NCI-H2107 (cell line): ENCODE results near the gene ST3GAL5.
"Not testable (repeated sequence)": the region's sequence is repeated elsewhere in the genome, so short reads cannot be mapped to it uniquely, and the experiment has no call there.

Source experiments
- DNase-seq: peaks from one replicate; lab custom pipeline; 2025; lab: John Stamatoyannopoulos, UW

Gene ST3GAL5

GRCh38 chr2:85893428-85894258 lies 4.9 kb upstream of the ST3GAL5 start:
- DNase-seq: no peak

GRCh38 chr2:85892216-85892944 lies 3.6 kb upstream of the ST3GAL5 start:
- no peak for DNase-seq

GRCh38 chr2:85890522-85891176 lies 1.9 kb upstream of the ST3GAL5 start:
- DNase-seq: no peak

DNA sequence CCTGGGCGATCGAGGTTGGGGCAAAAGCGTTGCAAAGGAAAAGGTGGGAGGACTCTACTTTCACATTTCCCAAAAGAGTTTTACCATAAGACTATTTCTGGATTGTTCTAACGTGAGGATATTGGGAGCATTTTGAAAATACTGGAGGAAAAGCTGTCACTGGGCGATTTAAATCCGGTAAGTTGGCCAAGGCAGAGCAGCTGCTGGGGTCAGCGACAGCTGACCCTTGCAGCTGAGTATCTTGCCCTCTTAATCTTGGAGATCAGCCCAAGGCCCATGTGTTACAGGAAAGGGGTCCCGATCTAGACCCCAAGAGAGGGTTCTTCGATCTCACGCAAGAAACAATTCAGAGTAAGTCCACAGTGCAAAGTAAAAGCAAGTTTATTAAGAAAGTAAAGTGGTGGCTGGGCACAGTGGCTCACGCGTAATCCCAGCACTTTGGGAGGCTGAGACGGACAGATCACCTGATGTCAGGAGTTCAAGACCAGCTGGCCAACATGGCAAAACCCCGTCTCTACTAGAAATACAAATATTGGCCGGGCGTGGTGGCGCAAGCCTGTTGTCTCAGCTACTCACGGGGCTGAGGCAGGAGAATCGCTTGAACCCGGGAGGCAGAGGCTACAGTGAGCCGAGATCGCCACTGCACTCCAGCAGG lies 964 bp upstream of the ST3GAL5 start:
- no peak for DNase-seq

DNA sequence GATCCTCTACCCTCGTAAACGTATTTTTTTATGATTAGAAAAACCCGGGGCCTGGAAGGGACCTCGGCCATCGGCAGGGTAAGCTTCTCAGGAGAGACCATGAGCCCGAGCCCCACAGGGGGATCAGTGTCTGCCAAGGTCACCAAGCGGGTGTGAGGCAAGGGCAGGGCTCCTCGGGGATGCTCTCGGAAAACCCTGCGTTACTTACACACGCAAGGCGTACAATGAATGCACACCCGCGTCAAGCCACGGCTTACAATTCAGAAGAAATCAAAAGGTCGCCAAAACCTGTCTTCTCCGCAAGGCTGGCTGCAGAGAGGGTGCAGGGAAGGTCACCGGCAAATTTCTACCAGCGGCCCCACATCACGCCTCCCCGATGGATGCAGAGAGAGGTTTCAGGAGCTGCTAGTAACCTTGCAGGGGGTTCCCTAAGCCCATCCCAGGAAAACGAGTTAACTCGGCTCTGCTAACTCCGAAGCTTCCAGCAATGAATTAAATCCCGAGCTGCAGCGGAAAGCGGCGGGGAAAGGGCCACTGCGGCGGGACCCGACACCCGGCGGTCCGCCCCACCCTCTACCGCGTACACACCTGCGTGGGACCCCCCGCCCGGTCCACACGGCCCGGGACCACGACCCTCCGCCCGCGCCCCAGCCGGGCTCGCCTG lies 638 bp downstream of the ST3GAL5 start:
- DNase-seq: no peak

DNA sequence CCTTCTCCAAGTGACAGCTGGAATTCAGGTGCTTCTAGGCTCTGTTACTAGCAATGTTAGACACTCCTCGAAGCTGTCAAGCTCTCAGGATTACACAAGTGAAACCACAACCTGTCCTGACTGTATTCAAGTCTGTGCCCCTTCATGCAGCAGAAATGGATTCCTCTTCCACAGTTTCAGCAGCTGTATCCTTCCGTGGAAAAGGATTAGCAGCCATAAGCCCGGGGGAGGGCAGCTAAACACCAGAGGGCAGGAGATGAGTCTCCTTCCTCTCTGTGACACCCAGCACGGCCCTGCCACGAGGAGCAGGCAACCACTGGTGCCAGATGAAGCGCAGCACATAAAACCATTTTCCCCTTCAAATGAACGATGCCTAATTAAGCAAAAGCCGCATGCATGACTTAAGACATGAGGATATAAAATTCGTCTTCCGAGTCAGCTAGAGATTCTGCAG lies 1.2 kb downstream of the ST3GAL5 start:
- no peak for DNase-seq

GRCh38 chr2:85886590-85886989 lies 2.2 kb downstream of the ST3GAL5 start:
- no peak for DNase-seq

GRCh38 chr2:85886141-85886540 lies 2.6 kb downstream of the ST3GAL5 start:
- no peak for DNase-seq

- DNase-seq: not testable (repeated sequence)
Observed at GRCh38 chr2:85881781-85882180, 7.0 kb downstream of the ST3GAL5 start.

DNA sequence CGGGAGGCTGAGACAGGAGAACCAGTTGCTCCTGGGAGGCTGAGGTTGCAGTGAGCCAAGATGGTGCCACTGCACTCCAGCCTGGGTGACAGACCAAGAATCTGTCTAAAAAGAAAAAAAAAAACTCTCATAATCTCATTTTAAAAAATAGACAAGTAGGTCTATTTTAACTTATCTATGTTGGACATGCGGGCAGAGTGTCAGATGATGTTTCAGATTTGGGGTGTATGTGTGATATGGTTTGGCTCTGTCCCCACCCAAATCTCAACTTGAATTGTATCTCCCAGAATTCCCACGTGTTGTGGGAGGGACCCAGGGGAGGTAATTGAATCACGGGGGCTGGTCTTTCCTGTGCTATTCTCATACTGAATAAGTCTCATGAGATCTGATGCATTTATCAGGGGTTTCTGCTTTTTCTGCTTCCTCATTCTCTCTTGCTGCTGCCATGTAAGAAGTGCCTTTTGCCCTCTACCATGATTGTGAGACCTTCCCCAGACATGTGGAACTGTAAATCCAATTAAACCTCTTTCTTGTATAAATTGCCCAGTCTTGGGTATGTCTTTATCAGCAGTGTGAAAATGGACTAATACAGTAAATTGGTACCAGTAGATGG lies 8.0 kb downstream of the ST3GAL5 start:
- not testable (repeated sequence) for DNase-seq

DNA sequence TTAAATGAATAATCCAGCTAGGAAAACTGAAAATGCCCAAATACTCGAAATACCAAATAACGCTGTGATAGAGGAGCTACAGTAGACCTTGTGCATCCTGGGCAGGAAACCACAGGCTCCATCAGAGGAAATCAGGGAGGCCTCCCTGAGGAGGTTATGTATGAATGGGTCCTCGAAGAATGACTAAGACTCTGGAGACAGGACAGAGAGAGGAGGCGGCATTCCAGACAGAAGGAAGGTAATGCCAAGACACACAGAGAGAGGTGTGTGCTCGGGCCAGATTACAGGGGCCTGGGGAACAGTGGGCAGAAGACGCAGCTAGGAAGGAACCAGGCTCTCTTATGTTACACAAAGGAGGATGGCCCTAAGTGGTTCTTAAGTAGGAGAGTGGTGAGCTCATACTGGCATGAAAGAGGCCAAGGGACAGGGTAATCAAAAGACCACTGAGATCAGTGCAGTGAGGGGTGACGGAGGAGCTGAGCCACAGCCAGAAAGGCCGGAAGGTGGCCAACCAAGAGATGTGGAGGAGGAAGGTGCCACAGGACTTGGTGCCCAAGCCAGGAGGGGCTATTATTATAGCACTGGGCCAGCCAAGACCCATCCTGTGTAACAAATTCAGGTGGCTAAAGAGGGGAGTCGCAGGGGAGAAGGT lies 9.9 kb downstream of the ST3GAL5 start:
- no peak for DNase-seq

DNA sequence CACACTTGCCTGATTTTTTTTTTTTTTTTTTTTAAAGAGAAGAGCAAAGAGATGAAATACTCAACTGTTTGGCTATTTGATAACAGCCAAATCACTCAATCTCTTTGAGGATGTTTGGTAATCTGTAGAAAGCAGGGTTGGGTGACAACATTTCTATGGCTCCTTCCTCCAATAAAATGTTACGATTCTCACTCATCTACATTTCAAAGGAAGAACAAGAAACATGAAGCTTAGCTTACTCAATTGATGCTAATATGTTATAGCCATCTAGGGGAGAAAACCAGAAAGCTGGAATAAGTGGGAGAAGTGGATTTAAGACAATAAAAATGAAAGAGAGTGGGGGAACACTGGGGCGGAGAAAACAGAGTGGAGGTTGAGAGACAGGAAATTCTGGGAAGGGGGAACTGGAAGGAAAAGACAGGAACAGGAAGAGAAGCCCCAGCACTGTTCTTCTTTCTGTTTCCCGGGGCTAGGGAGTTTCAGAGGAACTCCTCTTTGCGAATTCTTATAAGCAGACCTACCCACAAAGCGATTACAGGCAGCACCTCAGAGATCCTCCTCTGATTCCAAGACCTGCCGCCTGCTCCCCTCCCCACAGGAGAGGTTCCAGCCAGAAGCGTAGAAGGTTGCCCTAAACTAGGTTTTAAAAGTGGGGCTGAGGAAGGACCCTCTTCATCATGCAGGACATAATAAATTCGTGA lies 13.3 kb downstream of the ST3GAL5 start:
- no peak for DNase-seq

- no peak for DNase-seq
Observed at GRCh38 chr2:85873679-85874078, 15.1 kb downstream of the ST3GAL5 start.

GRCh38 chr2:85872536-85873161 lies 16.1 kb downstream of the ST3GAL5 start:
- no peak for DNase-seq

GRCh38 chr2:85871494-85872164 lies 17.2 kb downstream of the ST3GAL5 start:
- no peak for DNase-seq

GRCh38 chr2:85868822-85869221 lies 20.0 kb downstream of the ST3GAL5 start:
- DNase-seq: no peak

GRCh38 chr2:85867556-85868292 lies 21.1 kb downstream of the ST3GAL5 start:
- DNase-seq: no peak

- no peak for DNase-seq
Observed at GRCh38 chr2:85867121-85867520, 21.7 kb downstream of the ST3GAL5 start.
